ENCODE data around the gene PACS1.

PACS1 gene

DNA sequence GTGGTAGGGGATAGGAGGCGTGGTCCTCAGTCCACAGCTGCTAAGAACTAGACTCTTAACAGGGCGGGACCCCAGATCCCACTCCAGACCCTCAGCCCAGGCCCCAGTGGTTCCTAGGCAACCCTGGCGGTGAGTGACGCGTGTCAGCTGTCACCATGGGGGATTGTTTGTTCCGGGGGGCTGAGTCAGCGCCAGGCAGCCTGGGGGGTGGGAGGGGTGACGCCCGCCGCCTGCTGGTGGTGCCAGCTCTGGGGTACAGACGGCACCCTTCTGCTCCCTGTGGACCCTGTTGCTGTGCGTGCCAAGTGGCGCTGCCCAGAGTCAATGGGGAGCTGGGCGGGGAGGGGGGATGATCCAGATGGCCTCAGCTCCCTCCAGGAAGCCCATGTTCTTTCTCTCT, 210.4 kb downstream of the PACS1 start:
- DNase-seq, result no peak

DNA sequence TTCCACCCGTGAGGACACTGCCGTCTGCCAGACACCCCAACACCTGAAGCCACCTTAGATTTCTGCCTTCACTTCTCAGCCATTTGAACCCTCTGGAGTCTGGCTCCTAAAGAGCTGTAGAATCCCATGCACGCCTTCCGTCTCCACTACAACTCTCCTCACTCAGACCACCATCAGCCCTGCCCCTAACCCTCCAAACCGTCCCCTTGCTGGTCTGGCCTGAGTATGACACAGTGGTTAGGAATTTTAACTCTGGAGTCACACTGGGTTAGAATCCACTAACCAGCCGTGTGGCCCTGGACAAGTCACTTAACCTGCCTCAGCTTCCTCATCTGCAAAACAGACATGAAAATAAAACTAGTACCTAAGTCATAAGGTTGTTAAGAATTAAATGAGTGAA, 210.9 kb downstream of the PACS1 start:
- no peak for DNase-seq

DNA sequence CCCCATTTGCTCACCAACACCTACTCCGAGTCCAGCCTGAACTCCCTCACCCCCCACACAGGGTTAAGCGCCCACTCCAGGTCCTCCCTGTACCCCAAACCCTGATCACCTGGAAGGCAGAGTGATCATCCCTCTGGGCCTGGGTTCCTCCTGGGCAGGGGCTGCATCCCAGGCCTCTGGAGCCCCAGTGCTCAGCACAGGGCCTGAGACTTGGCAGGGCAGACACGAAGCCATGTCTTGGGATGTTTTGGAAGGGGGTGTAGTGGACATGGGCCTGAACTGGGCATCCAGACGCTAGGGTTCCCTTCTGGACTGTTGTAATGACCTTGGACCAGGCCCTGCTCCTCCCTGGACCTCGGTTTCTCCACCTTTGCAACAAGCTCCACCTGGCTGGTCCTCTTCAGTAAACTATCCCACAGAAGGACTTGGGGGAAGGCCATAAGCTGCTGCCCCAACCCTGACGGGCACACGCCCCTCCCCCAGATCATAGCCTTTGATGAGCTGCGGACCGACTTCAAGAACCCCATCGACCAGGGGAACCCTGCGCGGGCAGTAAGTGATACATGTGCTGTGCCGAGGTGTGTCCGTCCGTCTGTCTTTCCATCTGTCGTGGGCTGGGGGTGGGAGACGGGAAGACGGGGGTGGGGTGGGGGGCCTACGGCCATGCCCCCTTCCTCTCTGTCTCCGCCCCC, 211.8 kb downstream of the PACS1 start:
- DNase-seq, result no peak

GRCh38 chr11:66282468-66283455, 212.7 kb downstream of the PACS1 start:
- peak; percentile 99 for DNase-seq

- no peak for DNase-seq
These were observed 213.5 kb downstream of the PACS1 start for GRCh38 chr11:66283461-66284105.

DNA sequence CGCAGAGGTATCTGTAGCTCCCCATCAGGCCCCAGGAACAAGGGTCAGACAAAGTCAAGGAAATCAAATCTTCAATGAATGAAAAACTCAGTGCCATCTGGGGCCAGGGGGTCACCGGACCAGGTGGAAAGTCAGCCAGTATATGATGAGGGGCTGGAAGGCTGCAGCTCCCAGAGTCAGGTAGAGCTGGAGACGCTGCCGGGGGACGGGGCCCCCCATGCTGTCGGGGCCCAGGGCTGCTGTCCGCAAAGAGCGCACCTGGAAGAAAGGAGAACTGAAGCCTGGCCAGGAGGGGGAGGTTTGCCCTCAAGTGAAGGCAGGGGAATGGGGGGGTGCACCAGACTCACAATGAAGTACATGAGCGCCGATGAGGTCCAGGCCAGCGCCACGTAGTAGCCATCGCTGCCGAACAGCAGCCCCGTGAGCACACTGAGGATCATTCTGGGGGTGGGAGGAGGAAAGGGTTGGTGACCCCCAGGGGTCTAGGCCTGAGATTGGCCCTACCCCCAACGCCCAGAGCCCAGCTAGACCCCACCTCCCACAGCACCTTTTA, 214.5 kb downstream of the PACS1 start:
- DNase-seq, result no peak

- no peak for DNase-seq
These were observed 215.3 kb downstream of the PACS1 start for GRCh38 chr11:66285250-66285947.

- no peak for DNase-seq
These were observed 216.6 kb downstream of the PACS1 start for GRCh38 chr11:66286699-66287098.

- DNase-seq, result no peak
These were observed 217.3 kb downstream of the PACS1 start for GRCh38 chr11:66287211-66287888.

DNA sequence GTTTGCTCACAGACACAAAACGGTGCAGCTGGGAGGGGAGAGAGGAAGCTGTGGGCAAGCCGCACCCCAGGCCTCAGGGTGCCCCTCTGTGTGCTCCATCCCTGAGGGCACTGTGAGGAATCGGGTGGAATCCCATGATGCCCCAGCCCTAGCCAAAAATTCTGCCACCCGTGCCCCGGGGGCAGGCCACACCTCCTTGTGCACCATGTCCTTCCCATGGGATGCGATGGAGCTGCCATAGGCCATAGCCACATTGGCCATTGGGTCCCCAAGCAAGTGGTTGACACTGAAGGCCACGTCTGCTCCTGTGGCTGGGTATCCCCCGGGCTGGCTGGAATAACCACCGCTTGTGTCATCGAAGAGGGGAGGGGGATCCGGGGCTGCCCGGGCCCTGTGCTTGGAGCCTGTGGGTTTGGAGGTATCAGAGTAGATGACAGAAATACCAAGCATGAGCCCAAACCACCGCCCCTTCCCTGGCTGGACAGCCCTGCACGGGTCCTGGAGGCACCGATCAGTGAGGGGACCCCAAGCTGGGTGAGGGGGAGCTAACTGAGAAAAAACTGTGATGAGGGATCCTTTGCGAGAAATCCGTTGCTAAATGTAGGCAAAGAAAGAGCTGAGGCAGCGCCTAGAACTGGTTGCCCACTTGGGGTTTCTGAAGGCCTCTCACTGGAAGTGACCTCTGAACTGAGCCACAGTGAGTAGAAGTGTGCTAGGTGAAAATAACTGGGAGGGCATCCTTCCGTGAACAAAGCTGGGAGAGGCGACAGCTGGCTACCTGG, 218.0 kb downstream of the PACS1 start:
- DNase-seq, result no peak

- peak; percentile 100 for DNase-seq
These were observed 218.8 kb downstream of the PACS1 start, which contains the start of gene YIF1A for GRCh38 chr11:66288671-66289547. Gene YIF1A, minus strand, starts transcription at chr11:66289143. Its CDS starts 158 bp downstream, at chr11:66288985.

DNA sequence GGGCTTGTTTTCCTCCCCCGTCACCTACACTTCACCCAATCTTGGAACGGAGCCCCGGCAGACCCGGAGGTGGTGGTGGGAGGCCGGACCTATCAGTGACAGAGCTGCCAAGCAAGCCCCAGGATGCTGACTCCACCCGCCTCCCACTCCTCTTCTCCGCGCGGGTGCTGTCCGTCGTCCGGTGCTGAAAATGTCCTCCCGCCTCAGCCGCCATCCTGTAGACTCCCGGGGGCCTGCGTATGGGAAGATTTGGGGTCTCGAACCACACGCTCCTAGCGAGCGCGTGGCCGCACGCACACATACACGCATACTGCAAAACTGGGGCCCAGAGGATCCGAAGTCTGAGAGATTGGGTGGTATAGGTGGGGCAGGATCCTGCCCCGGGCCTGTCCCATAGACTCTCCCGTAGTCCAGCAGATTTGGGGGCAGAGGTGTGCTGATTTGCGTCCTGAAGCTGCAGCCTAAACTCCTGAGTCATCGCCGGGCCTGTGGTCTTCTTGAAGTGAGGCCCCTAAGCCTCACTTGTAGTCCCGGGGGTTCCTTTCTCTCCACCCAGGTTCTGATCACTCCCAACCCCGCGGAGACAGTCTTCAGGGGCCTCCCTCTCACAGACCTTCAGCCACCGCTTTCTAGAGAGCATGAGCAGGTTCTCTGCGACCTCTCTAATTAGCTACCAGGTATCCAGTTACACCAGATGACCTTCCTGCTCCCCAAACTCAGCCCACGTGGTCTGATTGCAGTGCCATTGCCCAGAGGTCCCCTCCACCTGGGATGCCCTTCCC, 219.7 kb downstream of the PACS1 start:
- peak; percentile 83 for DNase-seq

GRCh38 chr11:66290330-66290621, 220.2 kb downstream of the PACS1 start:
- DNase-seq, result no peak

DNA sequence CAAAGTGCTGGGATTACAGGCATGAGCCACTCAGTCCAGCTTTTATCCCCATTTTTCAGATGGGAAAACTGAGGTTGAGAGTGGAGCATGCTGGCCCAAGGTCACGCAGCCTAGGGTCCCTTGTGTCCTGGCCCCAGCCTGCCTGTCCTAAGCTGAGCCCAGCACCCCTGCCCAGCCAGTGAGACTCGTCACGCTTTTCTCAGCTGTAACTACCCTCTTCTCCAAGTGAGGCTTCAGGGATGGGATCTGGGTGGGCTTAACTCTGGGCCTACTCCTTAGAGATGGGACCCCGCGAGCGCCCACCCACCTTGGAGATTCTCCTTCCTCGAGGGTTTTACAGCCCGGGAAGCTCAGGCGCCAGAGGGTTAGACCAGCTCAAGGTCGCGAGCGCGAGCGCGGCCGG, 221.2 kb downstream of the PACS1 start:
- no peak for DNase-seq

DNA sequence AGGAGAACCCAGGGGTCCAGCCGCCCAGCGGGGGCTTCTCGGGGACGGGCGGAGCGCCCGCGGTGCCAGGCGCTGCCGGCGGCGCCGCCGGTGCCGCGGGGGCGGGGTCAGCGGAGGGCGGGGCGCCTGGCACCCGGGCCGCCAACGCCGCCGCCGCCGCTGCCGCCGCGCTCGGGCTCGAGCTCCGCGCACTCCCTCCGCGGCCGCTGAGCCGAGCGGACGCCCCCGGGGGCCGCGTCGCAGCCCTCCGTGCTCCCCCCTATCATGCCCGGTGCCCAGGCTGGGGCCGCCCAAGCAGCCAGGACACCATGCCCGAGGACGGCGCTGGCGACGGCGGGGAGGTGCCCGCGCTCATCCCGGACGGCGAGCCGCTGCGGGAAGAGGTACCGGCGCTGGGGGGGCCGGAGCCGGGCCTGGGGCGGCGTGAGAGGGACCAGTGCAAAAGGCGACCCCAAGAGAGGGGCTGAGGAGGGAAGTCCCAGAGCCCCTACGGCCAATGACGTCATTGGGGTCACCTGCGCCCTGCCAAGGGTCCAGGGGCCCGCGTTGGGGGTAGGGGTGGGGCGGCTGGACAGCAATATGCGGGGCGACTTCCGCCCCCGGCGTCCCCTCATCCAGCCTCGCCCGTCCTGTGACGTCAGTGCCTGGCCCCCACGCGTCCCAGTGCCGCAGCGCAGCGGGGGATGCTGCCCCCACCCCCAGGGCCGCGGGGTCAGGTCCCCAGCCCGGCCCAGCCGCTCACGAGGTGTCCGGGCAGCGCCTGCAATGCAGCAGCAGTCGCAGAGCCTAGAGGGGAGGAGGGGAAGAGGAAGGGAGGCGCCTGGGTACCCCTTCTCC, 221.9 kb downstream of the PACS1 start, which contains the start of gene TMEM151A:
TMEM151A (plus strand) TSS at position 189 of the 837 bp plus-strand sequence; CDS start at position 309, 120 bp downstream.
- DNase-seq, result no peak

DNA sequence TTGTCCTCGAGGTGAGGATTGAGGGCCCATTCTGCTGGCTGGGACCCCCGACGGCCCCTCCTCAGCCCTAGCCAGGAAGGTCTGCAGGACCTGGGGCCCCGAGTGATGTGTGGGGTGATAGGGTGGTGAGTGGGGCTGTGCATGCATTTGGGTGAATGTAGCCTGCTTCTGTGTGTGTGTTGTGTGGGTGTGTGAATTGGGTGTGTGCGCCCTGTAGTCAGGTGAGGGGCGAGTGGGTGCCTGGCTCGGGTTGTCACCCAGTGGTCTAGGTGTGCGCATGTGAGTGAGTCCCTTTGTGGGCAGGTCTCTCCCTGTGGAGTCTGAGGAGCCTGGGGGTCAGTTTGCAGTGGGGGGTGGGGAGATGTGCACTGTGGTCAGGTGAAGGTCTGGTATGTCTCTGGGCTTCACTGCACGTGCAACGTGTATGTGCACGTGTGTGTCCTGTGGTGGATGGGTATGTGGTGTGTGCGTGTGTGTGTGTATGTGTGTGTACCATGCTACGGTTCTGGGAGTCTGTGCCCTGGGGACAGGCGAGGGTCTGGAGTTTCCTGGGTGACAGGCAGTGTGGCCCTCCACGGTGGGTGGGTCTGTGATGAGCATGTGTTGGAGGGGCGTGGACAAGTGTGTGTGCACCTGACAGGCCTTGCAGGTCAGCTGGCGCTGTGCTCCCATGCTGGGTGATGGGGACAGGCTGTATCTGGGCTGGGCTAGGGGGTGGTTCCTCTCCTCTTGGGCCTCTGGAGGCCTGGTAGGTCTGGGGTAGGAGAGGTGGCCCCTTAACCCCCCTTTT, 222.7 kb downstream of the PACS1 start:
- DNase-seq, result no peak

- DNase-seq, result no peak
These were observed 223.3 kb downstream of the PACS1 start for GRCh38 chr11:66293352-66293751.
